IMR-90 (cell line): Measurements from ENCODE around the gene RBM45. TPM values are rescaled to one million over a fixed set of nuclear protein-coding genes. Genes with fewer than 3 reads are reported as not detected.

Experiments used
- ATAC-seq: fragments of 200-7000 bp; cut with Tn5 transposase; 2 replicates; pipeline ENCODE4 v1.9.1; 2020; ENCODE audit warnings: low read depth, mild to moderate bottlenecking, moderate library complexity
- BruUV-seq: library from RNA; stranded (reverse); fragments of 400-500 nt; replicated peaks from 2 replicates; lab custom pipeline; 2021; lab: Mats Ljungman, UMichigan
- CTCF ChIA-PET: fragments of 300-600 bp; formaldehyde crosslinking; extraction: SDS; loops from one replicate; lab custom pipeline; 2021; ENCODE audit warnings: antibody characterized with exemption; lab: Yijun Ruan, JAX
- POLR2A ChIA-PET: fragments of 300-600 bp; sonication (Branson Sonifier 250); formaldehyde crosslinking; loops from one replicate; lab custom pipeline; 2022; ENCODE audit warnings: antibody characterized with exemption; ENCODE audit not compliant: unreplicated experiment; lab: Charles Lee
- DNase-seq: peaks from one replicate; pipeline ENCODE4 v3.0.0; 2013
- H2AFZ ChIP-seq: replicated peaks from 2 replicates; pipeline ENCODE3; 2013; ENCODE audit warnings: low read length, mild to moderate bottlenecking; ENCODE audit not compliant: poor library complexity
- H2AK5ac ChIP-seq: 2 replicates; pipeline ENCODE4 v1.6.1; 2013; ENCODE audit warnings: low read depth, low read length, inconsistent platforms
- H2AK9ac ChIP-seq: replicated peaks from 2 replicates; pipeline ENCODE3; 2013; ENCODE audit warnings: mild to moderate bottlenecking, low read depth, low read length, moderate library complexity; ENCODE audit not compliant: poor library complexity
- H2BK120ac ChIP-seq: 2 replicates; pipeline ENCODE4 v1.6.1; 2013; ENCODE audit warnings: low read depth, low read length, inconsistent platforms
- H2BK15ac ChIP-seq: 3 replicates; pipeline ENCODE4 v1.6.1; 2013; ENCODE audit warnings: low read depth, low read length, inconsistent platforms
- H2BK20ac ChIP-seq: 2 replicates; pipeline ENCODE4 v1.6.1; 2013; ENCODE audit warnings: low read depth, mild to moderate bottlenecking, inconsistent platforms, low read length, moderate library complexity
- H2BK5ac ChIP-seq: 2 replicates; pipeline ENCODE4 v1.6.1; 2013; ENCODE audit warnings: mild to moderate bottlenecking, low read depth, low read length, inconsistent platforms; ENCODE audit not compliant: poor library complexity, severe bottlenecking
- H3K14ac ChIP-seq: replicated peaks from 2 replicates; pipeline ENCODE4 v1.6.1; 2013; ENCODE audit warnings: low read depth, low read length, inconsistent platforms
- H3K18ac ChIP-seq: 2 replicates; pipeline ENCODE4 v1.6.1; 2013; ENCODE audit warnings: low read depth, low read length, control low read depth
- H3K23ac ChIP-seq: 2 replicates; pipeline ENCODE4 v1.6.1; 2013; ENCODE audit warnings: low read depth, low read length, inconsistent platforms
- H3K27ac ChIP-seq: 2 replicates; pipeline ENCODE4 v1.5.1; 2013; ENCODE audit warnings: mild to moderate bottlenecking, control low read depth, low read length; ENCODE audit not compliant: insufficient read depth
- H3K27me3 ChIP-seq: 2 replicates; pipeline ENCODE4 v1.6.1; 2013; ENCODE audit warnings: low read length; ENCODE audit not compliant: control insufficient read depth, insufficient read depth
- H3K36me3 ChIP-seq: 2 replicates; pipeline ENCODE4 v1.6.1; 2013; ENCODE audit warnings: low read length, mixed read lengths; ENCODE audit not compliant: control insufficient read depth, insufficient read depth
- H3K4ac ChIP-seq: 2 replicates; pipeline ENCODE4 v1.6.1; 2013; ENCODE audit warnings: low read depth, low read length, inconsistent platforms
- H3K4me1 ChIP-seq: 2 replicates; pipeline ENCODE4 v1.6.1; 2013; ENCODE audit warnings: low read length, mixed read lengths; ENCODE audit not compliant: control insufficient read depth, insufficient read depth
- H3K4me2 ChIP-seq: 2 replicates; pipeline ENCODE4 v1.6.1; 2013; ENCODE audit warnings: low read depth, mild to moderate bottlenecking, control low read depth, low read length, moderate library complexity
- H3K4me3 ChIP-seq: 2 replicates; pipeline ENCODE4 v1.5.1; 2013; ENCODE audit warnings: low read depth, mild to moderate bottlenecking, control low read depth, low read length, moderate library complexity; ENCODE audit not compliant: insufficient read depth
- H3K56ac ChIP-seq: 2 replicates; pipeline ENCODE4 v1.6.1; 2013; ENCODE audit warnings: low read length, inconsistent platforms; ENCODE audit not compliant: insufficient read depth; ENCODE audit errors: extremely low read depth
- H3K79me1 ChIP-seq, 2 experiments: 2 replicates each; pipeline ENCODE4 v1.6.1; 2013; ENCODE audit warnings: low read length in 2 of 2, inconsistent platforms in 1 of 2, low read depth in 1 of 2
- H3K9ac ChIP-seq: 2 replicates; pipeline ENCODE4 v1.6.1; 2013; ENCODE audit warnings: low read depth, low read length, control low read depth
- H3K9me1 ChIP-seq: 2 replicates; pipeline ENCODE4 v1.6.1; 2013; ENCODE audit warnings: low read length, inconsistent platforms; ENCODE audit not compliant: insufficient read depth
- H3K9me3 ChIP-seq: 2 replicates; pipeline ENCODE4 v1.6.1; 2013; ENCODE audit warnings: low read length; ENCODE audit not compliant: control insufficient read depth, insufficient read depth
- H4K20me1 ChIP-seq: 2 replicates; pipeline ENCODE4 v1.6.1; 2013; ENCODE audit warnings: low read length, inconsistent platforms; ENCODE audit not compliant: insufficient read depth
- H4K5ac ChIP-seq: 2 replicates; pipeline ENCODE4 v1.6.1; 2013; ENCODE audit warnings: mild to moderate bottlenecking, low read depth, low read length, control low read depth
- H4K8ac ChIP-seq, 2 experiments: 2 replicates each; pipeline ENCODE4 v1.6.1; 2013; ENCODE audit warnings: low read depth in 2 of 2, low read length in 2 of 2, control low read depth in 1 of 2, inconsistent platforms in 1 of 2
- H4K91ac ChIP-seq: 2 replicates; pipeline ENCODE4 v1.6.1; 2013; ENCODE audit warnings: low read depth, low read length, inconsistent platforms; ENCODE audit not compliant: insufficient read depth
- FOS ChIP-seq: fragments of 150-350 bp; IDR thresholded peaks from 2 replicates; pipeline ENCODE4 v1.6.1; 2016; ENCODE audit warnings: low read depth, low read length
- MAFK ChIP-seq: IDR thresholded peaks from 2 replicates; pipeline ENCODE4 v1.6.1; 2012; ENCODE audit warnings: low read depth, low read length, improper control_type of control experiment
- WGBS, 2 experiments: methylation state at CpG; one replicate each; pipeline versions ENCODE4 v1.1.5 to v1.1.7; 2013; ENCODE audit warnings: missing lambda C conversion rate in 2 of 2; ENCODE audit not compliant: insufficient read length in 1 of 2; ENCODE audit errors: extremely low coverage in 2 of 2; 5-methylcytosine and 5-hydroxymethylcytosine counted together
- dilution Hi-C: fragments of 300-500 bp; cut with HindIII; formaldehyde crosslinking; loops from one replicate; pipeline ENCODE4 v1.14.3; 2018; ENCODE audit warnings: low sequenced_read_pairs; ENCODE audit not compliant: unreplicated experiment
- in situ Hi-C: fragments of 300-500 bp; cut with MboI; formaldehyde crosslinking; loops from 3 replicates; pipeline ENCODE4 v1.14.3; 2019; ENCODE audit warnings: low sequenced_read_pairs, inconsistent platforms, mixed read lengths
- intact Hi-C: fragments of 100-400 bp; cut with micrococcal nuclease; formaldehyde crosslinking; loops from 2 replicates; pipeline ENCODE4 v1.10.0; 2022
- polyA plus RNA-seq, 3 experiments: library from polyadenylated mRNA; depleted of rRNA; stranded (reverse); fragments of >200 nt; gene quantifications; 2 replicates each; pipeline ENCODE4 v1.2.3, GENCODE V29; 2012; ENCODE audit warnings: low replicate concordance in 1 of 3
- total RNA-seq: library from RNA; depleted of rRNA; stranded (reverse); fragments of >200 nt; gene quantifications from 2 replicates; pipeline ENCODE4 v1.2.3, GENCODE V29; 2012

RBM45 gene
- total and polyA plus RNA-seq, 2 of the 4 experiments (the other 2 are of a cell fraction) = 10.3 to 17.9 TPM

GRCh38 chr2:178117725-178118124 lies 5.5 kb downstream of the RBM45 start:
- Histone ChIP-seq H3K9me3 (no peaks in the 10 kb centered on the region), H4K20me1 (no peaks in the 10 kb centered on the region), H3K9ac (no peak overlapping the region), H3K4ac (no peak overlapping the region), H3K4me3 (no peak overlapping the region), H3K79me1 (peaks cover 4% of the 10 kb centered on the region in 2 experiments; a peak in 3 of 4 replicates), H2AK5ac (no peak overlapping the region), H4K8ac (no peak overlapping the region), H4K91ac (no peak overlapping the region), H3K56ac (no peak overlapping the region), H3K27me3 (no peaks in the 10 kb centered on the region), H3K18ac (no peak overlapping the region), H2BK120ac (no peak overlapping the region), H3K4me1 (peaks cover 1% of the 10 kb centered on the region), H2AFZ (no peak overlapping the region), H2BK20ac (no peak overlapping the region), H4K5ac (no peak overlapping the region), H3K23ac (no peak overlapping the region), H2BK15ac (no peak overlapping the region), H3K4me2 (no peak overlapping the region), H3K14ac (no peak overlapping the region), H2AK9ac (no peak overlapping the region), H3K36me3 (peaks cover 5% of the 10 kb centered on the region; the same call in 1 of the 2 replicates), H3K27ac (no peak overlapping the region), H3K9me1 (no peaks in the 10 kb centered on the region), H2BK5ac (no peak overlapping the region)
- DNase-seq = no peak
- dilution Hi-C loops = no loop called here
- in situ Hi-C loops = no loop called here
- ChIA-PET CTCF (interaction anchor here (0.6 to 1.4 kb wide), 2 partner anchors 11 to 397 kb away, joined by 4 read pairs; no protein-coding TSS in a partner anchor), POLR2A (interaction anchor here (0.5 kb wide), 1 partner anchor 316 kb away, joined by 9 read pairs; no protein-coding TSS in a partner anchor)
- WGBS, 2 experiments = no CpG with 5 or more reads among the region's 1 CpG
- no peak for TF ChIP-seq FOS
- TF ChIP-seq MAFK = 0 out of 2 replicates have a peak, but pooled peaks have one; percentile 36
- ATAC-seq = no peak
- intact Hi-C loops = loop anchor here (10.0 kb wide), 1 partner anchor 797 kb away; no protein-coding TSS in a partner anchor
- no TSS peak for BruUV-seq
